Measurements from ENCODE around the gene KCTD4.
"Not testable (repeated sequence)": the region's sequence is repeated elsewhere in the genome, so short reads cannot be mapped to it uniquely, and the experiment has no call there.

KCTD4 gene

GRCh38 chr13:45200701-45201232, at the start of gene KCTD4:
Gene KCTD4, minus strand, starts transcription at chr13:45201045. Its CDS starts 6,478 bp downstream, at chr13:45194567.
- DNase-seq, result no peak

- DNase-seq, result no peak
Measured at GRCh38 chr13:45249662-45250061, 48.8 kb upstream of the KCTD4 start.

- DNase-seq, result not testable (repeated sequence)
Measured at GRCh38 chr13:45244736-45245135, 43.9 kb upstream of the KCTD4 start.

- DNase-seq, result no peak
Measured at GRCh38 chr13:45243077-45243476, 42.2 kb upstream of the KCTD4 start.

- DNase-seq, result no peak
Measured at GRCh38 chr13:45242524-45242923, 41.7 kb upstream of the KCTD4 start.

GRCh38 chr13:45242070-45242469, 41.2 kb upstream of the KCTD4 start:
- DNase-seq, result no peak

GRCh38 chr13:45240143-45240542, 39.3 kb upstream of the KCTD4 start:
- no peak for DNase-seq

- no peak for DNase-seq
Measured at GRCh38 chr13:45238945-45239795, 38.3 kb upstream of the KCTD4 start.

GRCh38 chr13:45232591-45232990, 31.7 kb upstream of the KCTD4 start:
- DNase-seq, result no peak

- no peak for DNase-seq
Measured at GRCh38 chr13:45231722-45232121, 30.9 kb upstream of the KCTD4 start.

- DNase-seq, result no peak
Measured at GRCh38 chr13:45231305-45231704, 30.5 kb upstream of the KCTD4 start.

- no peak for DNase-seq
Measured at GRCh38 chr13:45229172-45229571, 28.3 kb upstream of the KCTD4 start.

- DNase-seq, result no peak
Measured at GRCh38 chr13:45228002-45228401, 27.2 kb upstream of the KCTD4 start.

- DNase-seq, result no peak
Measured at GRCh38 chr13:45226024-45226423, 25.2 kb upstream of the KCTD4 start.

GRCh38 chr13:45225370-45225769, 24.5 kb upstream of the KCTD4 start:
- DNase-seq, result no peak

GRCh38 chr13:45224176-45224575, 23.3 kb upstream of the KCTD4 start:
- no peak for DNase-seq

- DNase-seq, result no peak
Measured at GRCh38 chr13:45222919-45223318, 22.1 kb upstream of the KCTD4 start.

- DNase-seq, result no peak
Measured at GRCh38 chr13:45222516-45222915, 21.7 kb upstream of the KCTD4 start.

- DNase-seq, result no peak
Measured at GRCh38 chr13:45220403-45220802, 19.6 kb upstream of the KCTD4 start.

GRCh38 chr13:45219938-45220375, 19.1 kb upstream of the KCTD4 start:
- no peak for DNase-seq

GRCh38 chr13:45219123-45219891, 18.5 kb upstream of the KCTD4 start:
- DNase-seq, result no peak

GRCh38 chr13:45218689-45219088, 17.8 kb upstream of the KCTD4 start:
- DNase-seq, result no peak

- no peak for DNase-seq
Measured at GRCh38 chr13:45216193-45216592, 15.3 kb upstream of the KCTD4 start.
